Tibial nerve (tissue), 4 donors: ENCODE measurements around the gene KRTAP24-1. TPM values are rescaled to one million over a fixed set of nuclear protein-coding genes. Genes with fewer than 3 reads are reported as not detected.

ENCODE experiments used
- DNase-seq, 2 donors: peaks; one replicate each; pipeline ENCODE4 v3.0.0-alpha.2; 2019; ENCODE audit warnings: low spot score in 2 of 2
- H3K27ac ChIP-seq, 4 donors: fragments of 200-600 bp; sonication (generic) in 3 of 4; one replicate each; pipeline ENCODE4 v1.5.1; 2017 to 2019; ENCODE audit warnings: mild to moderate bottlenecking in 1 of 4
- H3K27me3 ChIP-seq, 2 donors: fragments of 200-600 bp; sonication (generic) in 1 of 2; one replicate each; pipeline versions ENCODE4 v1.5.1 to v1.6.0; 2017 to 2019
- H3K36me3 ChIP-seq, 3 donors: fragments of 200-600 bp; sonication (generic); one replicate each; pipeline ENCODE4 v1.5.1; 2018 to 2019
- H3K4me1 ChIP-seq, 4 donors: fragments of 200-600 bp; sonication (generic) in 3 of 4; one replicate each; pipeline ENCODE4 v1.5.1; 2017 to 2019
- H3K4me3 ChIP-seq, 4 donors: fragments of 200-600 bp; sonication (generic) in 3 of 4; one replicate each; pipeline ENCODE4 v1.5.1; 2017 to 2019; ENCODE audit warnings: mild to moderate bottlenecking in 1 of 4, moderate library complexity in 1 of 4
- H3K9me3 ChIP-seq, 4 donors: fragments of 200-600 bp; sonication (generic) in 3 of 4; one replicate each; pipeline ENCODE4 v1.5.1; 2017 to 2019
- EP300 ChIP-seq, 2 donors: sonication (generic); formaldehyde crosslinking; IDR thresholded peaks; one replicate each; pipeline ENCODE4 v1.6.1; 2017; ENCODE audit warnings: antibody characterized with exemption in 2 of 2, mild to moderate bottlenecking in 1 of 2
- POLR2A ChIP-seq, 2 donors: fragments of 450-650 bp; IDR thresholded peaks; one replicate each; pipeline ENCODE4 v1.6.1; 2017; ENCODE audit warnings: antibody characterized with exemption in 2 of 2, mild to moderate bottlenecking in 2 of 2, moderate library complexity in 2 of 2
- WGBS, 2 donors: methylation state at CpG; one replicate each; pipeline ENCODE4 v1.1.5; 2018; 5-methylcytosine and 5-hydroxymethylcytosine counted together
- total RNA-seq, 4 donors: library from RNA; depleted of rRNA; stranded (reverse); fragments of >200 nt; gene quantifications; one replicate each; pipeline ENCODE4 v1.1.0, GENCODE V29; 2016
- TF ChIP-seq, protein P1 (sequence below), 5 experiments: fragments of 200-600 bp in 3 of 5; fragments of 450-650 bp in 2 of 5; sonication (generic) in 3 of 5; IDR thresholded peaks; one replicate each; pipeline ENCODE4 v1.5.1; 2016 to 2019; ENCODE audit warnings: antibody characterized with exemption in 5 of 5, mild to moderate bottlenecking in 3 of 5, moderate library complexity in 2 of 5

The KRTAP24-1 gene
- total RNA-seq, 4 donors from 2014 or later = not detected

DNA sequence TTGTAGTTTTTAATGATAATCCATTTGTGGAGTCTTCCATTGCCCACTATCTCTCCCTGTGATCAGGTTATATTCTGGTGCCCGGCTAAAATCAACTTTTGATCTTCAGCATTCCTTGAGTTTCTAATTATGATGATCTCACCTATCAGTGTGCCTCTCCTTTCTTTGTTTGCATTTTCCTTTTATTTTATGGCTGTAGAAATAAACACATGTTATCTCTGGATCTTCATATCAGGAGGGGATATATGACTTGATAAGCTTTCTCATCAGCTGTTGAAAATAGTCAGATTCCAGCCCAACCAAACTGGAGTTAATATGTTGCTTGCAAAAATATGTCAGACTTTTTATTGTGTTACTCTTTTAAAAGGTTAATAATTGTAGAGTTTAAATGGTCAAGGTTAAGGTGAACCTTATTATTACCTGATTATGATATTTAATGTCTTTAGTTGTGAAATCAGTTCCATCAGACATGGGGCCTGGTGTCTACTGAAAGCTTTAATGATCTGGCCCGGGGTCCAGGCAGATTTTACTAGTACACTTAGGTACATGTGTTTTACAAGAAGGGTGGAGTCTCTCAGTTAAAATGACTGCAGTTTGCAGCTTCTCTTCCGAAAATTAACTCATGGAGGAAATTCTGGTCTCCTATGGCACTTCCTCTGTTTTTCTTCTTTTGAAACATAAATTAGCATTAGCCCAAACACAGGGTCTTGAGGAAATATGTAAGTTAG, 12.8 kb downstream of the KRTAP24-1 start:
- Histone ChIP-seq H3K9me3 (no peaks in the 10 kb centered on the region), H3K27ac (no peak overlapping the region), H3K4me3 (no peak overlapping the region), H3K4me1 (no peaks in the 10 kb centered on the region), H3K27me3 (no peaks in the 10 kb centered on the region), H3K36me3 (no peaks in the 10 kb centered on the region)
- TF ChIP-seq, protein P1, sequence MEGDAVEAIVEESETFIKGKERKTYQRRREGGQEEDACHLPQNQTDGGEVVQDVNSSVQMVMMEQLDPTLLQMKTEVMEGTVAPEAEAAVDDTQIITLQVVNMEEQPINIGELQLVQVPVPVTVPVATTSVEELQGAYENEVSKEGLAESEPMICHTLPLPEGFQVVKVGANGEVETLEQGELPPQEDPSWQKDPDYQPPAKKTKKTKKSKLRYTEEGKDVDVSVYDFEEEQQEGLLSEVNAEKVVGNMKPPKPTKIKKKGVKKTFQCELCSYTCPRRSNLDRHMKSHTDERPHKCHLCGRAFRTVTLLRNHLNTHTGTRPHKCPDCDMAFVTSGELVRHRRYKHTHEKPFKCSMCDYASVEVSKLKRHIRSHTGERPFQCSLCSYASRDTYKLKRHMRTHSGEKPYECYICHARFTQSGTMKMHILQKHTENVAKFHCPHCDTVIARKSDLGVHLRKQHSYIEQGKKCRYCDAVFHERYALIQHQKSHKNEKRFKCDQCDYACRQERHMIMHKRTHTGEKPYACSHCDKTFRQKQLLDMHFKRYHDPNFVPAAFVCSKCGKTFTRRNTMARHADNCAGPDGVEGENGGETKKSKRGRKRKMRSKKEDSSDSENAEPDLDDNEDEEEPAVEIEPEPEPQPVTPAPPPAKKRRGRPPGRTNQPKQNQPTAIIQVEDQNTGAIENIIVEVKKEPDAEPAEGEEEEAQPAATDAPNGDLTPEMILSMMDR (IDR thresholded peaks at IDR 0.05) = no peak
- 72% methylated on average over 3 of the region's 3 CpGs for WGBS, 2 donors
- no peak for DNase-seq

DNA sequence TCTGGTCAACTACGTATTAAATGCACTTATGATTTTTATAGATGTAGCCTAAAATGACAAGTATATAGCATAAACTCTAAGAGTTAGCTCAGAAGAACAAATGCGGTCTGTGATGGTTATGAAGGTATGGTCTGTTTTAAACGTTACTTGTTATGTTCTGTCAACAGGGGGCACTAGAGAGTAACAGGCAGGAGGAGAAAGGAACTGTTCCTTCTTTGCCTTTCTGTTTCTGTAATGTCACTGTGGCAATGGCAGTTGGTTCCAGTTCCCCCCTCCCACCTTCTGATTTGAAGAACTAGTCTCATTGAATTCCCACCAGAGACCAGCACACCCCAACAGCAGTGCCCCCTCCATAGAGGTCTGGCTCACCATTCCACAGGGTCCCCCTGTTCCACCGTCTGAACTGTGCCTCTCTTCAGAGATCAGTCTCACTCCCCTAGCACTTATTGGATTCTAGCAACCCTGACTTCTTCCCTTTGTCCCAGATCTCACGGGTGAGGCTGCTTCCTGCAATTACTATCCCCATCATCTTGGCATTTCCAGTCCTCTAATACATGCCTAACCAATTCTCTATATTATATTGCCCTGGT, 14.0 kb downstream of the KRTAP24-1 start:
- Histone ChIP-seq H3K9me3 (no peaks in the 10 kb centered on the region), H3K4me1 (no peaks in the 10 kb centered on the region), H3K36me3 (no peaks in the 10 kb centered on the region), H3K27ac (no peak overlapping the region), H3K27me3 (no peaks in the 10 kb centered on the region), H3K4me3 (no peak overlapping the region)
- no peak for DNase-seq
- 59 to 64% methylated on average over 5 of the region's 5 CpGs for WGBS, 2 donors
- TF ChIP-seq, protein P1 (IDR thresholded peaks at IDR 0.05) = no peak
- no peak for TF ChIP-seq EP300 (IDR thresholded peaks at IDR 0.05)
- no peak for TF ChIP-seq POLR2A (IDR thresholded peaks at IDR 0.05)

DNA sequence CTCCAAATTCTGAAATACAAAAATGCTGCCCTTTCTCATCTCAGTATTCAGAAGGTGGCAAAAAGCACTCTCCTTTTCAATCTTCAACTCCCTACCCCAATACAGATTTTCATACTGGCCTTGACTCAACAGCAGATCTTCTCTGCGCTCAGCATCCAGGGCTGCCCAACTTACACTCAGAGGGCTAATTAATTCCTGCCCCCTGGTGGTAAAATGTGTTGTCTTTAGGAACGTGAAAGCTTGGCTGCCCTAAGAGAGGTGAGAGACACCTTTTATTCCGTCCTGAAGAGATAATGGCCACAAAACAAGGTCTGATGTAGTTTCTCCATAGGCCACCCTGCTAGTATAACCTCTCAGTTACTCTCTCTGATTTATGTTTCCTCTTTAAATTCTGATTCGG, 25.0 kb downstream of the KRTAP24-1 start:
- no peaks in the 10 kb centered on the region for H3K4me1 ChIP-seq
- no peak overlapping the region for H3K4me3 ChIP-seq
- H3K27me3 ChIP-seq = no peaks in the 10 kb centered on the region
- no peak overlapping the region for H3K27ac ChIP-seq
- TF ChIP-seq, protein P1 (IDR thresholded peaks at IDR 0.05) = peak in 2 of 5 experiments; percentile 9 to 13
- TF ChIP-seq POLR2A (IDR thresholded peaks at IDR 0.05) (no peak), EP300 (IDR thresholded peaks at IDR 0.05) (no peak)
- no peaks in the 10 kb centered on the region for H3K9me3 ChIP-seq
- 64 to 74% methylated on average over 4 of the region's 4 CpGs for WGBS, 2 donors
- peak in 1 of 2 donors; percentile 21 for DNase-seq
- no peaks in the 10 kb centered on the region for H3K36me3 ChIP-seq

DNA sequence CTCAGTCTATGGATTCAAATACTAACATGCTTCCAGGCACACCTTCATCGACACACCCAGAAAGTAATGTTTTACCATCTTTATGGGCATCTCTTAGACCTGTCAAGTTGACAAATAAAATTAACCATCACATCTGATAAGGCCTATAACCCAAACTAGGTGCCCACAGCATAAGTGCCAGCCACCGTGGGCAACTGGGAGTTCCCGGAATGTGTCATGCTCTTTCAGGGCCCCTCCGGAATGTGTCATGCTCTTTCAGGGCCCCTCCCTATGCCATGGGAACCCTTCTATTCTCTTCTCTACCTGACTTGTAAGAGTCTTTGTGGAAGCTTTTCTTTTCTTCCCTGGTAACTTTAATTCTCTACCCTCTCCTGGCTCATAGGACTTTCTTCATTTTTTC, 26.6 kb downstream of the KRTAP24-1 start:
- WGBS, 2 donors = 94 to 95% methylated on average over 4 of the region's 4 CpGs
- no peaks in the 10 kb centered on the region for H3K27me3 ChIP-seq
- DNase-seq = no peak
- peaks cover 0 to 7% (median 0%) of the 10 kb centered on the region in 4 donors for H3K9me3 ChIP-seq
- H3K4me1 ChIP-seq = no peaks in the 10 kb centered on the region
- no peak overlapping the region for H3K4me3 ChIP-seq
- H3K36me3 ChIP-seq = no peaks in the 10 kb centered on the region
- no peak overlapping the region for H3K27ac ChIP-seq
- no peak for TF ChIP-seq POLR2A (IDR thresholded peaks at IDR 0.05)
- no peak for TF ChIP-seq EP300 (IDR thresholded peaks at IDR 0.05)

DNA sequence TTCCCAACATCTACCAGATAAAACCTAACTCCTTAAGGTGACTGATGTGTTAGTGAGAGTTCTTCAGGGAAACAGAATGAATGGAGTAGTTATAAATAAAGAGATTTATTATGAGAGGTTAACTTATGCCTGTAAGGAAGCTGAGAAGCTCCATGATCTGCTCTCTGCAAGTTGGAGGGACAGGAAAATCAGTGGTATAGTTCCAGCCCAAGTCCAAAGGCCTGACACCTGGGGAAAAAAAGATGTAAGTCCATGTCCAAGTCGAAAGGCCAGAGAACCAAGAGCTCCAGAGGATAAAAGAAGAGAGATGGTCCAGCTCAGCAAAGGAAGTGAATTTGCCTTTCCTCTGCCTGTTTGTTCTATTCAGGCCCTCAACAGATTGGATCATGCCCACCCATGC, 27.1 kb downstream of the KRTAP24-1 start:
- DNase-seq = no peak
- Histone ChIP-seq H3K36me3 (no peaks in the 10 kb centered on the region), H3K4me3 (no peak overlapping the region), H3K27me3 (no peaks in the 10 kb centered on the region), H3K4me1 (no peaks in the 10 kb centered on the region), H3K9me3 (peaks cover 0 to 7% (median 0%) of the 10 kb centered on the region in 4 donors), H3K27ac (no peak overlapping the region)
- WGBS, 2 donors = 55 to 89% methylated on average over 1 of the region's 1 CpG
- TF ChIP-seq POLR2A (IDR thresholded peaks at IDR 0.05) (no peak), EP300 (IDR thresholded peaks at IDR 0.05) (no peak)
- TF ChIP-seq, protein P1 (IDR thresholded peaks at IDR 0.05) = no peak
